ENCODE results near the gene MRGPRD.

MRGPRD gene

DNA sequence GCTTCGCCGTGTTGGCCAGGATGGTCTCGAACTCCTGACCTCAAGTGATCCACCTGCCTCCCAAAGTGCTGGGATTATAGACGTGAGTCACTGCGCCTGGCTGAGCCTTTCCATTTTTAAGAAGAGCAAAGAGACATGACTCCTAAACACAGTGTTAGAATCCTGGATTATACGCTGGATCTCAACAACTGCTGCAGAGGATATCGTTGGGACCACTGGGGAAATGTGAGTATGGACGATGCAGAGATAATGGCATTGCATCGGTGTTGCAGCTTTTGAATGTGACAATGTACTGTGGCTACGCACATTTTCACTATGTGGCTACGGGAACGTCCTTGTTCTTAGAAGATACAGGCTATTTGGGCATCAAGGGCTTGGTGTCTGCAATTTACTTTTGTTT is 26.0 kb upstream of the MRGPRD start:
- in situ Hi-C loops (cut with HindIII; ENCODE audit: low sequenced_read_pairs), result no loop called here

DNA sequence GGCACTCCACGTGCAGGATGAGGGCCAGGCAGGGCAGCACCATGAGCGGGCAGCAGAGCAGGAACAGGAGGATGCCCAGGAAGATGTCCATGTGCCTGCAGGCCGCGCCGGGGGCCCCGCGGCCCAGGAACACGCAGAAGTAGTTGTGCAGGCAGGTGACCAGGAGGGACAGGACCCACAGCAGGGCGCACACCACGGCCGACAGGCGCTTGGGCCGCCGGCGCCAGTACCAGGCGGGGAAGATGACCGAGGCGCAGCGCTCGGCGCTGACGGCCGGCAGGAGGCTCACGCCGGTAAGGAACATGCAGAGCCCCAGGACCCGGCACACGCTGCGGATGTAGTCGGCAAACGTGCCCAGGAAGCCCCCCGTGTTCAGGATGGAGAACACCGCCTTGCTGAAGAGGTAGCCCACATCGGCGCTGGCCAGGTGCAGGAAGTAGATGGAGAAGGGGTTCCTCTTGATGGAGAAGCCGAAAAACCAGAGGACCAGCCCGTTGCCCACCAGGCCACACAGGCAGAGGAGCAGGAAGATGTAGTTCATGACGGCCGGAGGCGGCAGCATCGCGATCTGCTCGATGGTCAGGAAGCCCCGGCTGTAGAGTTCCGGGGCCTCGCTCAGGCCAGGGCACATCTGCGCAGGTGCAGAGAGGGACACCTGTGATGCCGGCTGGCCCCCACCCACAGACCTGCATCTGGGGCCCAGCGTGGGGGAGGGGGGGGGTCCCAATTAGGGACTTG is 25.0 kb upstream of the MRGPRD start:
- in situ Hi-C loops (cut with HindIII; ENCODE audit: low sequenced_read_pairs), result no loop called here

DNA sequence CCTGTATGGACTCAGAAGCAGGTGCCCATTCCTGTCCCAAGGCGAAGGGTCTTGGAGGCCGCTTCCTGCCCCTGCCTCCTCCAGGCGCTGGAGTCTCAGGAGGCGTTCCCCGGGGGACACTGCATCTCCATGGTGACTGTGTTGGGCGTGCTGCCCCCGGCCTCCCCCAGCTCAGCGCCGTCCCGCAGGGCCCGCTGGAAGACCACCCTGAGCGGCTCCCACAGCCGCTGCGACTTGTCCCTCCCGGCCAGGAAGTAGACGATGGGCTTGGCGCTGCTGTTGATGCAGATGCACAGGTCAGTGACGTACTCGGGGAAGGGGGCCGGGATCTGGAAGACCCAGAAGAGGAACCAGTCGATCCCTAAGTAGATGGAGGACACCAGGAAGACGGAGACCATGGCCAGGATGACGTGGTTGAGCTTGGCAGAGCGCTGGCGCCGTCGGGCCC is 24.4 kb upstream of the MRGPRD start:
- in situ Hi-C loops (cut with HindIII; ENCODE audit: low sequenced_read_pairs), result no loop called here

- in situ Hi-C loops (cut with HindIII; ENCODE audit: low sequenced_read_pairs), result no loop called here
Measured at GRCh38 chr11:69004411-69005182, 23.8 kb upstream of the MRGPRD start.

DNA sequence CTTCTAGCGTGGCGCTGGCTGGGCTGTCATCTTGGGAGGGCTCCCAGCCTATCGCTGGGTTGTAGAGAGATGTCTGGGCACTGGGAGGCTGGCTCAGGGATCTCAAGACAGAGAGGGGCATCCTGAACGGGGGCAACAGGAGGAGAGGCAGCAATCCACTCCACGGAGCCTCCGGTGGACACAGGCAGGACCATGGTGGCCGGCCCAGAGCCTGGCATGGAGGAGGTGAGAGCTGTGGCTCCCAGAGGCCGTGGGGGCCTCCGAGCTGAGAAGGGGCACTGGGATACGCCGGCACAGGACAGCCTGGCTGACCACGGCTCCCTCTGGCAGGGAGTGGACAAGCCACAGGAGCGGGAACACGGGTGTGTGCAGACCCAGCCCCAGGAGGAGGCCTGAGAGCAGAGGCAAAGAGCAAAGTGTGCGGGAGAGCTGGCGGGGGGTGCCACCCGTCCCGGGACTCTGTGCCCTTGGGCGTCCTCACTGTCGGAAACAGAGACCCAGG is 23.1 kb upstream of the MRGPRD start:
- in situ Hi-C loops (cut with HindIII; ENCODE audit: low sequenced_read_pairs), result no loop called here

GRCh38 chr11:69003301-69003865 is 22.6 kb upstream of the MRGPRD start:
- in situ Hi-C loops (cut with HindIII; ENCODE audit: low sequenced_read_pairs), result no loop called here

GRCh38 chr11:69002570-69003231 is 21.9 kb upstream of the MRGPRD start:
- in situ Hi-C loops (cut with HindIII; ENCODE audit: low sequenced_read_pairs), result no loop called here

GRCh38 chr11:69002110-69002569 is 21.4 kb upstream of the MRGPRD start:
- in situ Hi-C loops (cut with HindIII; ENCODE audit: low sequenced_read_pairs), result no loop called here

- in situ Hi-C loops (cut with HindIII; ENCODE audit: low sequenced_read_pairs), result no loop called here
Measured at GRCh38 chr11:69001243-69002081, 20.7 kb upstream of the MRGPRD start.

- in situ Hi-C loops (cut with HindIII; ENCODE audit: low sequenced_read_pairs), result no loop called here
Measured at GRCh38 chr11:69000831-69001242, 20.1 kb upstream of the MRGPRD start.

DNA sequence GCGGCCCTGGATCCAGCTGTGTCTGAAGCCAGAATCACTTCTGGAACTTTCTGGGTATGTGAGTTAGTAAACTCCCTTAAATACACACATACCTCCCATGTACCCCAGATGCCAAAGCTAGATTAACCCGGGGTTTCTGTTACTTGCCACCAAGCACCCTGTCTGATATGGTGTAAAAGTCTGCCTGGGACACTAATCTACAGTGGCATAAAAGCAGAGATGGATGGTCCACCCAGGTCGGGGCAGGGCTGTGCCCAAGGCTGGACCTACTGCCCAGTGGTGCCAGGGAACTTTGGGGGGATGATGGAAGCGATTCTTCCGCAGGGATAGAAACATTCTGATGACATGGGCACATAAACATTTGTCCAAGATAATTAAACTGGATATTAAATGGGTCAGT is 19.6 kb upstream of the MRGPRD start:
- in situ Hi-C loops (cut with HindIII; ENCODE audit: low sequenced_read_pairs), result no loop called here

GRCh38 chr11:68999748-69000355 is 19.1 kb upstream of the MRGPRD start:
- in situ Hi-C loops (cut with HindIII; ENCODE audit: low sequenced_read_pairs), result loop anchor here (5.0 to 10.0 kb wide), 2 partner anchors 32 to 95 kb away; partner anchors contain the start of genes IGHMBP2 and MRPL21

GRCh38 chr11:68999093-68999747 is 18.4 kb upstream of the MRGPRD start:
- in situ Hi-C loops (cut with HindIII; ENCODE audit: low sequenced_read_pairs), result loop anchor here (5.0 to 10.0 kb wide), 2 partner anchors 33 to 94 kb away; partner anchors contain the start of genes IGHMBP2 and MRPL21

DNA sequence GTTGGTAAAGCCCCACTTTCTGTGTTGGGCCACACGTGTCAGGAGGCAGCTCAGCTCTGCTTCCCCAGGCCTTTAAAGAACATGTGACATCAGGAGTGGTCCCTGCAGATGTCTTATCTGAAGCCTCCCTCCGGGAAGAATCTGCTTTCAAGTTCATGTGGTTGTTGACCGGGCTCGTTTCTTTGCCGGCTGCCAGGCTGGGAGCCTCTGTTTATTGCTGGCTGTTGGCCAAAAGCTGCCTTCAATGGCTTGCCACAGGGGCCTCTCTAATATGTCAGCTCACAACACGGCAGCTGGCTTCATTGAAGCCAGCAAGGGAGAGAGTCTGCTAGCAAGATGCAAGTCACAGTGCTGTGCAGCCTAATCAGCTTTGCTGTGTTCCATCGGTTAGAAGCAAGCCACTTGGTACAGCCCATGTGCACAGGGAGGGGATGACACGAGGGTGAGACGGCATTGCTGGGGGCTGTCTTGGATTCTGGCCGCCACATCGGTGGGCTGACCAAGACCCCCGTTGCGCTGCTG is 17.7 kb upstream of the MRGPRD start:
- in situ Hi-C loops (cut with HindIII; ENCODE audit: low sequenced_read_pairs), result loop anchor here (5.0 to 10.0 kb wide), 2 partner anchors 34 to 94 kb away; partner anchors contain the start of genes IGHMBP2 and MRPL21

GRCh38 chr11:68997995-68998348 is 17.2 kb upstream of the MRGPRD start:
- in situ Hi-C loops (cut with HindIII; ENCODE audit: low sequenced_read_pairs), result loop anchor here (5.0 to 10.0 kb wide), 2 partner anchors 34 to 93 kb away; partner anchors contain the start of genes IGHMBP2 and MRPL21

DNA sequence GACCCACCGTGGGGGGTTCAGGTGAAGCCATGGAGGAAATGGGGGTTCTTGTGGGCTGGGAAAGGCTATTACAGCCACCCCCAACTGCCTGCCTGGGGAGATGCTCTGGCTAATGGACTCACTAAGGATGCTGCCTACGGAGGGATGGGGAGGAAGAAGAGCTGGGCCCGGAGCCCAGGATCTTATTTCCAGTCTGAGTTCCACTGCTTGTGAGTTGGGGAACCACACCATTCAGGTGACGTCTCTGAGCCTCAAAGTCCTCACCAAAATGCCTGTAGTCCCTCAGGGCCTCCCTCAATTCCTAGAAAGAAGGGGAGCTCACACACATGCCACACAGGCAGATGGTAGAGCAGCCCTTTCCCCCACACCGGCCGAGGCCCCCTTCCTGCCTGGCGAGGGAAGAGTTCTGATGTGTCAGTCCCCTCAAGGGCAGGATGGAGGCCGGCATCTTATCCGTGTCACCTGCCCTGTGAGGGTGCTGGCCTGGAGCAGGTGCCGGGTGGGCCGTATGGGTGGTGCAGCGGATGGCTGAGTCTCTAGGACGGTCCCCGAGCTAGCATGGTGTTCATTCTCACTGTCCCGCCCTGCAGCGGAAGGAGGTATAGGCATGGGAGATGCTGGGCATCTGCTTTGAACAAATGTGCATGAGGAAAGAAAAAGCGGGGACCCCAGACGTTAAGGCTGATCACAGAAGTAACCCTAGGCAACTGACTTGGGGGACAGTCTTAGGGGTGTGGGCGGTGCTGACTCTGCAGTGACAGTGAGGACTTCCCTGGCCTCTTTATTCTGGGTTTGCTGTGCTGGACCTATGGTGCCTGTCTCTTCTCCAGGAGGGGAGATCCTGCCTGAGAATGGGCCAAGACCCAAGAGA is 16.6 kb upstream of the MRGPRD start:
- in situ Hi-C loops (cut with HindIII; ENCODE audit: low sequenced_read_pairs), result loop anchor here (5.0 to 10.0 kb wide), 2 partner anchors 35 to 93 kb away; partner anchors contain the start of genes IGHMBP2 and MRPL21

GRCh38 chr11:68996376-68997123 is 15.8 kb upstream of the MRGPRD start:
- in situ Hi-C loops (cut with HindIII; ENCODE audit: low sequenced_read_pairs), result loop anchor here (5.0 to 10.0 kb wide), 2 partner anchors 36 to 92 kb away; partner anchors contain the start of genes IGHMBP2 and MRPL21

Measured in endothelial cell of hepatic sinusoid (primary cell).